CD4-positive, alpha-beta T cell treated with Interleukin-10 for 1 hour (primary cell): Measurements from ENCODE around the gene PRPF39.

ENCODE experiments used
- DNase-seq: peaks from one replicate; pipeline ENCODE4 v3.0.0-alpha.2; 2020

Gene PRPF39

DNA sequence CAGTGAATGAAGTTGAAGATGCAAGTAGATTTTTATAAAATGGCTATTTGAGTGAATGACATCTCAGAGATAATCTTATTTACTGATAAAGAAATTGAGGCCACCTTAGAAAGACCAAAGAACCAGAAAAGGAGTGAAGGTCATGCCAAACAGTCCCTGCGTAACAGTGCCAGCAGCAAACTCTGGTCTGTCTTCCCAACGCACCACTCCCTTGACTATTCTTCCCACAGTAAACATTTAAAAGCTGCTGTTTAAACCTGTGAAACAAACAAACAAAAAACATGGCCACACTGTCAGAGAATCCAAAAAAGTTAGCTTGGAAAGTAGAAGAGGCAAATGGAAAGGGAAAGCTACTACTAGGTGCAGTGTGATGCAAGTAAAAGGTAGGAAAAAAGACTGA, 1.5 kb upstream of the PRPF39 start:
- DNase-seq: no peak

- no peak for DNase-seq
These were observed 320 bp upstream of the PRPF39 start for GRCh38 chr14:45083617-45083975.

DNA sequence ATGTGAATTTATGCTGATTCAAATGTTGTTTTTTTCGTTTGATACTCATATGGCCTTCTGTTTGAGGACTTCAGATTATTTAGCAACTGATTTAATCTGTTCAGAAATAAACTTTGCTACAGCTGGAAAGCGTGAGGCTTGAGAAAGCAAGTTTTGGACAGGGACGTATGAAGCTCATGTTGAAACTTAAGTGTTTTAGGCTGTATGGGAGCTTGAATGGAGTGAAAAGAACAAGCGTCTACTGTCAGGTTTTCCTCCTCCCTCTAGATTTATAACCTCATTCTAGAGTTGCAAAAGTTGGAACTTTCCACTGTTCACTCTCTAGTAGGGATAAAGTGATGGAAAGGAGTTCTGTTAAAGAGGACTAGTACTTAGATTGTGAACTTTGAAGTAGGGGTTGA, 1.0 kb downstream of the PRPF39 start:
- peak; percentile 13 for DNase-seq

DNA sequence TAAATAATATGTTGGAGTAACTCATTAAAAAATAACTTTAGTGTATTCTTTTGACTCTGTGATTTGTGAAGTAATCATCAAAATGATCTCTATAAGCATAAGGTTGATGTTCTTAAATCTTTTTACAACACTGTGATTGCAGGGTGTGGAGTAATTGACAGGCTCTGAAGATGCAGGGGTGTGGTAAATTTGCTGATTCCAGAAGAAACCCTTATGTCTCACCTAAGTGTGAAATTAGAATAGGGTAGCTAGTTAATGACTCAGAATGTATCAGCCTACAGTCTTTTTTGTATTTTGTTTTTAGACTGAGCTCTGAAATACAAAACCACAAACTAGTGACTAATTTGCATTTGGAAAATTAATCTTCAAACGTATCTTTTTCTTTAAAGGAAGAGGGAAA, 5.9 kb downstream of the PRPF39 start:
- DNase-seq: peak; percentile 13

- no peak for DNase-seq
These were observed 7.8 kb downstream of the PRPF39 start for GRCh38 chr14:45091710-45092109.

DNA sequence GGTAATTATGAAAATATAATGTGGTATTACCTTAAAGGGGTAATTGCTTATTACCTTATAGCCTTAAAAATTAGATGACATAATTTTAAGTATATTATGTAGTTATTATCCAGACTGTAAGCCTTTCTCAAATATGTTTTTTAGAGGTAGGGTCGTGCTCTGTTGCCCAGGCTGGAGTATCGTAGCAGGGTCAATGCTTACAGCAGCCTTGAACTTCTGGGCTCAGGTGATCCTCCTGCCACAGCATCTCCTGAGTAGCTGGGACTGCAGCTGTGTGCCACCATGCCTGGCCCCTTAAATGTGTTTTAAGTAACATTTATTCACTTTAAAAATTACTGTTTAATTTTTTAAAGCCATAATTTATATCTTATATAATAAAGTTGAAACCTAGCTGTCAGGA, 10.4 kb downstream of the PRPF39 start:
- DNase-seq: no peak

GRCh38 chr14:45095143-45095542, 11.2 kb downstream of the PRPF39 start:
- DNase-seq: no peak

GRCh38 chr14:45096218-45096617, 12.3 kb downstream of the PRPF39 start:
- no peak for DNase-seq

- no peak for DNase-seq
These were observed 19.9 kb downstream of the PRPF39 start for GRCh38 chr14:45103806-45104205.

- no peak for DNase-seq
These were observed 20.6 kb downstream of the PRPF39 start for GRCh38 chr14:45104561-45104960.

DNA sequence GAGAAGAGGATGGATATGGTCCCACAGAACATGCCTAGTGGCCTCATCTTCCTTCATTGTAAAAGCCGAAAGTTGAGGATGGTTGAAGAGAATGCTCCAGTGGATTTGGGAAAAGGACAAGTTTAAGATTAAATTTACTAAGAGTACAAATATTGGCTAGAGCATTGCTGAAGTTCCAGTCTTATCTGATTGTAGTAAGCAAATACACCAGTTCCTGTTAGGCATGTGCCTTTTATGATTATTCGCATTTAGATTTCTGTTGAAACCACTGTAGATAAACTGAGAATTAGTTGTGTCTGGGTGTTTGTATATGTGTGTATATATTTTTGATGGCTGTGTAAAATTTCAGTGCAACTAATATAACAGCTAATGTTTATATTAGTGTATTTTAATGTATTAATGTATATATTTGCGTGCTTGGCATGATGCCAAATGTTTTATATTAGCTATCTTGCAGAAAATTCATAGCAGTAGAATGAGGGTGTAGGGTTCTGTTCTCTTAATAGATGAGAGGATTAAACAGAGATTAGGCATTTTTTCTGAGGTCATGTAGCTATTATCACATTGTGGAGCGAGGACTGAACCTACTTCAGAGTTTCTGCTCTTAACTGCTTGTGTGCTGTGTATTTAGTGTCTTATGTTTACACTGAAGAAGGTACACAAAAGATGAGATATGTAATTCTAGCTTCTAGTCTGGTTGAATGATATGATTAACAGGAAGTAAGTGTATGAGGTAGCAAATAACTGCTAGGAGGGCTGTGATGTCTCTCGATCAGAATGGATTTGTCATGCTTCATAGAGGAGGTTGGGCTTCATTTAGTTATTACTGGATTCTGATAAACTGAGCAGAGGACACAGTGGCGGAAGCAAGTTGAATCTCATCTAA, 29.2 kb downstream of the PRPF39 start:
- no peak for DNase-seq

- DNase-seq: no peak
These were observed 30.4 kb downstream of the PRPF39 start for GRCh38 chr14:45114327-45114726.

- no peak for DNase-seq
These were observed 34.7 kb downstream of the PRPF39 start for GRCh38 chr14:45118594-45118993.

DNA sequence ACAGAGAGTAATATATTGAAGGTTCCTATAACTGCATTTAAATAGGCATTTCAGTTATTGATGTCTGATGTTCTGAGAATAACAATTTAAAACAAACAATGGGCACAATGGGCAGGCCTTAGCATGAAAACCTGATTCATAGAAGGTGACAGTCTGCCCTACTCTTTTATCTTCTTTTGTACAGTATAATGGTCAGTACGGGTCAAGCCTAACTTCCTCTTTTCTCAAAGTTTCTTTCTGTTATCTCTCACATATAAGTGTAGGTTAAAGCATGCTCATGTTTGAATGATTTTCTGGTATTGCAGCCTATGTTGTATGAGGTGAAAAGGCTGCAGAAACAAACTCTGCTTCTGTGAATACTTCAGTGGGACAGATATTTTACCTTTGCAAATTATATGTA, 36.2 kb downstream of the PRPF39 start:
- DNase-seq: no peak

- no peak for DNase-seq
These were observed 39.4 kb downstream of the PRPF39 start for GRCh38 chr14:45123271-45123670.

DNA sequence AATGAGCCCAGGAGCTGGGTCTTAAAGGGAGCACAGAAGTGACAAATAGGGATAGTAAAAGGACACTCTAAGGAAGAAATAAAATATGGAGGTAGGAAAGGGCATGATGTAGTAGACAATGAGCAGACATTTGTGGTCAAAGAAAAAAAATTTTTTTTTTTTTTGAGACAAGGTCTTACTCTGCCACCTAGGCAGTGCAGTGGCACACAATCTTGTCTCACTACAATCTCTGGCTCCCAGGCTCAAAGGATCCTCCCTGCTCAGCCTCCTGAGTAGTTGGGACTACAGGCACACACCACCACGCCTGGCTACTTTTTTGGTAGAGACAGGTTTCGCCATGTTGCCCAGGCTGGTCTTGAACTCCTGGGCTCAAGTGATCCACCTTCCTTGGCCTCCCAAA, 41.8 kb downstream of the PRPF39 start:
- DNase-seq: no peak

GRCh38 chr14:45128963-45129629, 45.2 kb downstream of the PRPF39 start:
- no peak for DNase-seq

DNA sequence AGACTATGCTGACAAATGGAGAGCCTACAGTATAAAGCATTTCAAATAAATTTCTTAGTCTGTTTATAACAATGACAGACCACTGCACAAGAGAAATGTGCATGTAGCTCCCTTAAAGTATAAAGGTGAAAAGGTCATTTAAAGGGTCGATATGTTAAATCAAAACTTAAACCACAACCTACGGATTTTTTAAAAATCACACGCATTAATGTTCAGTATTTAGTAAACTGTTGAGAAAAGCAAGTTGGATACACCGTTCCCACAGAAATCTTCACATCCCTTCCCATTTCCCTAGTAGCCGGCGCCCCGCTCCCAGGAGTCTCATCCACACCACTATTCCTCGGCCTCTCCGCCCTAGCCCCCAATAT, 49.8 kb downstream of the PRPF39 start:
- DNase-seq: no peak

DNA sequence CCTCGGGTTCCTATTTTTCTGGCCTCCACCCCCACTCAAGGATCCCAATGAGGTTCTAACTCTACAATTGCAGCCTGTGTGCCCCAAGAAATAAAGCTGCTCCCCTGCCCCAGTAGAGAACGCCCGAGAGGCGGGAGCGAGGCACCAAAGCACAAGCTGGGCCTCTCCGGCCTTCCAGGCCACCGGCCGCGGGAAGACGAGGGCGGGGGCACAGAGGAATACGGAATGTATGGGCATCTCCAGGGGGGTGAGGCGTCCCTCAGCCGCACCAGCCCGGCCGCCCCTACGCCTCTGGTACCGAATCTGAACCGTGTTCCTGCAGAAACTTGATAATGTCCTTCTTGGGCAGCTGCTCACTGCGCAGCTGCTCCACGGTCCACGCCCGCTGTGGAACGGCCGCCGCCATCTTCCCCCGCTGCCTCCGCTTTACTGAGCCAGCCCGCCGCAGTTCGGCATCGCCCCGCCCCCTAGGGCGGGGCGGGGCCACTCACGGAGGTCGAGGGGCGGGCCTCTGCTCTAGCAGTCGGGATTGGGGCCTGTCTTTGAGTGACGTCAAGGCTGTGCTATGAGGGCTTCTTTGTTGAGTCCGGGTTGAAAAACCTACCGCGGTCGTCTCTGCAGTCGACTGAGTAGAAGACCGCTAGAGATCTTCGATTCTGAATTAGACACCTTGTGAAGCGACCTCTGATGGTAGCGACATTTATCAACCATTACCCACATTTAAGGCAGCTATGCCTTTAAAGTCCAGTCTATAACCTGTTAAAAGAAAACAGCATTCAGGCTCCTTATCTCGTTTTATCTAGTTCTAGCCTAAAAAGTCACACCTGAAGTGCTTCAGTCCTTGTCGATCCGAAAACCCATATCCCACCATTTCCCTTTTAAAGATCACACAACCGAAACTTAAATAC, 50.4 kb downstream of the PRPF39 start, which contains the start of gene FKBP3:
FKBP3 (minus strand) TSS at position 431 of the 908 bp plus-strand sequence; CDS start at position 406, 25 bp downstream.
- DNase-seq: peak; percentile 98

- DNase-seq: no peak
These were observed 51.2 kb downstream of the PRPF39 start for GRCh38 chr14:45135156-45135555.

- peak; percentile 94 for DNase-seq
These were observed 51.9 kb downstream of the PRPF39 start, which contains the start of gene FANCM for GRCh38 chr14:45135659-45136395. FANCM (plus strand) TSS chr14:45135930; CDS start chr14:45136032, 102 bp downstream.

DNA sequence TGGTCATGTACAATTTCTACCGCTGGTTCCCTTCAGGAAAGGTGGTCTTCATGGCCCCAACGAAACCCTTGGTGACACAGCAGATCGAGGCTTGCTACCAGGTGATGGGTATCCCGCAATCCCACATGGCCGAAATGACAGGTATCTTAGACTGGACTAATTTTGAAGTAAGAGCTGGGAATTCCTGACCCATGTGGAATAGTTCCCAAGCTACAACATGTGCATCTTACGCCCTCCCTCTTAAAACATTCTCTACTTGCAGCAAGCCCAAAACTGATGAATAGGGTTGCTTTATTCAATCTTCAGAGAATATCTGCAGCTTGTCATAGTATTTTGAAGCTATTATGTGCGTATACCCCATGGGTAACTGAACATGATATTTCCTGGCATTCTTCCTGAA, 52.5 kb downstream of the PRPF39 start:
- DNase-seq: no peak
